ENCODE measurements around the gene CCDC188. TPM values are rescaled to one million over a fixed set of nuclear protein-coding genes. Genes with fewer than 3 reads are reported as not detected.

CCDC188 gene
- total and polyA plus RNA-seq, 9 of the 15 experiments (the other 6 are each of a cell fraction or from before 2014, with no cell fraction given) = not detected

DNA sequence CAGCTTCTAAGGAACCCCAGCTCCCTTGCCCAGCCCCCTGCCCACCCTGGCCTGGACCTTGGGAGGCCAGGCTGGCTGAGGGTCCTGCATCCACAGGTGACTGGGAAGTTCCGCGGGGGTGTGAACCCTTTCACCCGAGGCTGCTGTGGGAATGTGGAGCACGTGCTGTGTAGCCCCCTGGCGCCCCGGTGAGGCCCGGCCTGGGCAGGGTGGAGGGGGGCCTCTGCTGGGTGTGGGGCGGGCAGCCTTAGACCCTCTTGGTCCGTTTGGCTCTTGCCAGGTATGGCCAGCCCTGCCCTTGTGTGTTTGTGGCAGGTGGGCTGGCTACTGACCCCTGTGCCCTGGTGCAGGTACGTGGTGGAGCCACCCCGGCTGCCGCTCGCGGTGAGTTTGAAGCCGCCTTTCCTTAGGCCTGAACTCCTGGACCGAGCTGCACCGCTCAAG lies 10.3 kb downstream of the CCDC188 start:
- Histone ChIP-seq H3K9me3 (replicated peaks; ENCODE audit: control insufficient read depth, insufficient read depth, low read depth, low read length) (no peaks in the 10 kb centered on the region), H3K27me3 (ENCODE audit: control insufficient read depth in 2 of 2, insufficient read depth in 2 of 2, low read length in 2 of 2) (no peaks in the 10 kb centered on the region), H3K4me2 (ENCODE audit: insufficient read depth, low read length) (no peak overlapping the region), H3K4me1 (replicated peaks in 1 of 2; ENCODE audit: control insufficient read depth in 2 of 2, insufficient read depth in 2 of 2, low read length in 2 of 2) (peaks cover 9 to 89% of the 10 kb centered on the region in 2 experiments), H3K9me1 (ENCODE audit: control insufficient read depth, insufficient read depth, low read length) (peaks cover 18% of the 10 kb centered on the region), H2AFZ (ENCODE audit: low read depth, low read length) (no peak overlapping the region), H3K4me3 (no peak overlapping the region), H3K27ac (ENCODE audit: extremely low read depth, low read depth, low read length) (no peak overlapping the region), H3K79me2 (ENCODE audit: control insufficient read depth, insufficient read depth, low read length) (no peaks in the 10 kb centered on the region), H4K20me1 (replicated peaks; ENCODE audit: control insufficient read depth, insufficient read depth, low read length) (peaks cover 38% of the 10 kb centered on the region), H3K9ac (ENCODE audit: insufficient read depth in 1 of 2, low read depth in 2 of 2, low read length in 2 of 2) (peak overlapping the region in 1 of 2 experiments; percentile 65; a peak in 2 of 4 replicates), H3K36me3 (ENCODE audit: control insufficient read depth, insufficient read depth, low read length) (peaks cover 17% of the 10 kb centered on the region; the same call in 2 of the 3 replicates)
- TF ChIP-seq PHF8 (IDR thresholded peaks at IDR 0.05; ENCODE audit: borderline replicate concordance, low read length) (no peak), RBFOX2 (IDR thresholded peaks at IDR 0.05; ENCODE audit: low read depth, low read length) (0 out of 2 replicates have a peak, but pooled peaks have one; percentile 6), SIX5 (IDR thresholded peaks at IDR 0.05; ENCODE audit: borderline replicate concordance in 1 of 2, insufficient read depth in 1 of 2, low read depth in 1 of 2, low read length in 2 of 2) (no peak), RFX1 (IDR thresholded peaks at IDR 0.05) (no peak), TEAD2 (tag; IDR thresholded peaks at IDR 0.05) (no peak), ZNF184 (CRISPR knock-in tag; IDR thresholded peaks at IDR 0.05) (peak; percentile 9; the same call in 1 of the 2 replicates), TAL1 (IDR thresholded peaks at IDR 0.05) (no peak), CBX3 (IDR thresholded peaks at IDR 0.05; ENCODE audit: borderline replicate concordance in 1 of 2, low read length in 2 of 2) (no peak), HNRNPLL (IDR thresholded peaks at IDR 0.05; ENCODE audit: low read depth, low read length, poor library complexity, severe bottlenecking) (no peak), PCBP1 (IDR thresholded peaks at IDR 0.05; ENCODE audit: low read depth, low read length, poor library complexity, severe bottlenecking) (peak; percentile 42), ZNF165 (CRISPR knock-in tag; IDR thresholded peaks at IDR 0.05; ENCODE audit: borderline replicate concordance) (peak; percentile 64; the same call in 1 of the 2 replicates)
- TF ChIP-seq, protein P1, sequence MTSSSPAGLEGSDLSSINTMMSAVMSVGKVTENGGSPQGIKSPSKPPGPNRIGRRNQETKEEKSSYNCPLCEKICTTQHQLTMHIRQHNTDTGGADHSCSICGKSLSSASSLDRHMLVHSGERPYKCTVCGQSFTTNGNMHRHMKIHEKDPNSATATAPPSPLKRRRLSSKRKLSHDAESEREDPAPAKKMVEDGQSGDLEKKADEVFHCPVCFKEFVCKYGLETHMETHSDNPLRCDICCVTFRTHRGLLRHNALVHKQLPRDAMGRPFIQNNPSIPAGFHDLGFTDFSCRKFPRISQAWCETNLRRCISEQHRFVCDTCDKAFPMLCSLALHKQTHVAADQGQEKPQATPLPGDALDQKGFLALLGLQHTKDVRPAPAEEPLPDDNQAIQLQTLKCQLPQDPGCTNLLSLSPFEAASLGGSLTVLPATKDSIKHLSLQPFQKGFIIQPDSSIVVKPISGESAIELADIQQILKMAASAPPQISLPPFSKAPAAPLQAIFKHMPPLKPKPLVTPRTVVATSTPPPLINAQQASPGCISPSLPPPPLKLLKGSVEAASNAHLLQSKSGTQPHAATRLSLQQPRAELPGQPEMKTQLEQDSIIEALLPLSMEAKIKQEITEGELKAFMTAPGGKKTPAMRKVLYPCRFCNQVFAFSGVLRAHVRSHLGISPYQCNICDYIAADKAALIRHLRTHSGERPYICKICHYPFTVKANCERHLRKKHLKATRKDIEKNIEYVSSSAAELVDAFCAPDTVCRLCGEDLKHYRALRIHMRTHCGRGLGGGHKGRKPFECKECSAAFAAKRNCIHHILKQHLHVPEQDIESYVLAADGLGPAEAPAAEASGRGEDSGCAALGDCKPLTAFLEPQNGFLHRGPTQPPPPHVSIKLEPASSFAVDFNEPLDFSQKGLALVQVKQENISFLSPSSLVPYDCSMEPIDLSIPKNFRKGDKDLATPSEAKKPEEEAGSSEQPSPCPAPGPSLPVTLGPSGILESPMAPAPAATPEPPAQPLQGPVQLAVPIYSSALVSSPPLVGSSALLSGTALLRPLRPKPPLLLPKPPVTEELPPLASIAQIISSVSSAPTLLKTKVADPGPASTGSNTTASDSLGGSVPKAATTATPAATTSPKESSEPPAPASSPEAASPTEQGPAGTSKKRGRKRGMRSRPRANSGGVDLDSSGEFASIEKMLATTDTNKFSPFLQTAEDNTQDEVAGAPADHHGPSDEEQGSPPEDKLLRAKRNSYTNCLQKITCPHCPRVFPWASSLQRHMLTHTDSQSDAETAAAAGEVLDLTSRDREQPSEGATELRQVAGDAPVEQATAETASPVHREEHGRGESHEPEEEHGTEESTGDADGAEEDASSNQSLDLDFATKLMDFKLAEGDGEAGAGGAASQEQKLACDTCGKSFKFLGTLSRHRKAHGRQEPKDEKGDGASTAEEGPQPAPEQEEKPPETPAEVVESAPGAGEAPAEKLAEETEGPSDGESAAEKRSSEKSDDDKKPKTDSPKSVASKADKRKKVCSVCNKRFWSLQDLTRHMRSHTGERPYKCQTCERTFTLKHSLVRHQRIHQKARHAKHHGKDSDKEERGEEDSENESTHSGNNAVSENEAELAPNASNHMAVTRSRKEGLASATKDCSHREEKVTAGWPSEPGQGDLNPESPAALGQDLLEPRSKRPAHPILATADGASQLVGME (CRISPR knock-in tag; IDR thresholded peaks at IDR 0.05) = 0 out of 2 replicates have a peak, but pooled peaks have one; percentile 29
- DNase-seq (ENCODE audit: extremely low read depth in 1 of 4, low spot score in 3 of 4) (no peak), FAIRE-seq (no peak), ATAC-seq (no peak)
- ChIA-PET POLR2A (interaction anchor here (0.6 to 7.2 kb wide), 5 partner anchors 11 to 155 kb away, joined by 3 to 68 read pairs (median 4); no protein-coding TSS in a partner anchor), CTCF (ENCODE audit: low intra/inter-chr PET ratio) (no interaction called here)
- intact Hi-C loops (cut with micrococcal nuclease) (no loop called here), in situ Hi-C loops (cut with MboI) (no loop called here)
- WGBS (ENCODE audit: insufficient coverage, low coverage, missing lambda C conversion rate) = 81% methylated on average over 17 of the region's 17 CpGs
- no TSS peak for BruUV-seq (replicated peaks)
